Stomach smooth muscle (tissue), 2 donors: ENCODE measurements around the gene C1QTNF6.

Experiments used
- H3K27ac ChIP-seq: one replicate; pipeline ENCODE4 v1.7.0; 2013; ENCODE audit warnings: mild to moderate bottlenecking, low read length, inconsistent platforms
- H3K27me3 ChIP-seq, 2 donors: one replicate each; pipeline ENCODE4 v1.7.0; 2013; ENCODE audit warnings: low read length in 2 of 2; ENCODE audit not compliant: insufficient read depth in 2 of 2, control insufficient read depth in 1 of 2
- H3K36me3 ChIP-seq, 2 donors: one replicate each; pipeline ENCODE4 v1.7.0; 2013; ENCODE audit warnings: low read length in 2 of 2; ENCODE audit not compliant: control insufficient read depth in 2 of 2, insufficient read depth in 2 of 2
- H3K4me1 ChIP-seq: one replicate; pipeline ENCODE4 v1.7.0; 2013; ENCODE audit warnings: low read length; ENCODE audit not compliant: control insufficient read depth, insufficient read depth
- H3K4me3 ChIP-seq, 2 donors: one replicate each; pipeline ENCODE4 v1.7.0; 2013; ENCODE audit warnings: low read length in 2 of 2
- H3K9ac ChIP-seq, 2 donors: one replicate each; pipeline ENCODE4 v1.7.0; 2013; ENCODE audit warnings: low read length in 2 of 2, mild to moderate bottlenecking in 1 of 2
- H3K9me3 ChIP-seq, 2 donors: one replicate each; pipeline ENCODE4 v1.7.0; 2013; ENCODE audit warnings: low read length in 2 of 2; ENCODE audit not compliant: control insufficient read depth in 2 of 2
- donor health status: healthy.
- donor health status: Pancreatic carcinoma.

C1QTNF6 gene

DNA sequence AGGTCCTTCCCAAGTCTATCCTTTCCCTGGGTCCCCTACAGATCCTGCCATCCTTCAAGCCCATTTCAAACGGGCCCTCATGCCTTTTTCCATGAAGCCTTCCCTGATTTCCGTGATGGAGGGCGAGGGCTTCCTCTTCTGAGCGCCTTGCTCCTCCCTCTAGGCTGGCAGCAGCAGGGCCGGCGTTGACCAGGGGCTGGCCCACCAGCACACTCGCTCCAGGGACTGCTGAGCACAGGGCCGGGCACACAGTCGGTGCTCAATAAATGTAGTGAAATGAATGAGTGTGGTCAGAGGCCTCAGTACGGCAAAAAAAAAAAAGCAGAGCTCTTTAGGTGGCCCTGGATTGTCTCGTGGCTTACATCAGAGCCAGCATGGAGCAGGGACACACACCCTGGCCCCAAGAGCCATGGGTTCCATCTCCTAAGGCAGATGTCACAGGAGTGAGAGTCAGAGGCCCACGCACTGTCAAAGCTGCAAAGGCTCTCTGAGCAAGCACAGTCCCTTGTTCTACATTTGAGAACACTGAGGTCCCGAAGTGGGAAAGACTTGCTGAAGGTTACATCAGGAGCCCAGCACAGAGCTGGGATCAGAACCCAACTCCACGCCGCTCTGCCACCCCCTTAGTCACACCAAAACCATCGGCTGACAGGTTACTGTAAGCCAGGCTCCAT, 41.4 kb downstream of the C1QTNF6 start:
- H3K4me1 ChIP-seq = no peaks in the 10 kb centered on the region
- no peaks in the 10 kb centered on the region for H3K36me3 ChIP-seq
- H3K27ac ChIP-seq = no peak overlapping the region
- H3K9me3 ChIP-seq = peaks cover 0 to under 1% of the 10 kb centered on the region in 2 donors
- no peak overlapping the region for H3K9ac ChIP-seq
- no peak overlapping the region for H3K4me3 ChIP-seq
- peaks cover 0 to 14% of the 10 kb centered on the region in 2 donors for H3K27me3 ChIP-seq

GRCh38 chr22:37146051-37146385, 42.0 kb downstream of the C1QTNF6 start:
- H3K9ac ChIP-seq = no peak overlapping the region
- H3K36me3 ChIP-seq = no peaks in the 10 kb centered on the region
- H3K9me3 ChIP-seq = no peaks in the 10 kb centered on the region
- H3K27ac ChIP-seq = no peak overlapping the region
- H3K4me3 ChIP-seq = no peak overlapping the region
- H3K27me3 ChIP-seq = peaks cover 2 to 14% of the 10 kb centered on the region in 2 donors
- no peaks in the 10 kb centered on the region for H3K4me1 ChIP-seq

DNA sequence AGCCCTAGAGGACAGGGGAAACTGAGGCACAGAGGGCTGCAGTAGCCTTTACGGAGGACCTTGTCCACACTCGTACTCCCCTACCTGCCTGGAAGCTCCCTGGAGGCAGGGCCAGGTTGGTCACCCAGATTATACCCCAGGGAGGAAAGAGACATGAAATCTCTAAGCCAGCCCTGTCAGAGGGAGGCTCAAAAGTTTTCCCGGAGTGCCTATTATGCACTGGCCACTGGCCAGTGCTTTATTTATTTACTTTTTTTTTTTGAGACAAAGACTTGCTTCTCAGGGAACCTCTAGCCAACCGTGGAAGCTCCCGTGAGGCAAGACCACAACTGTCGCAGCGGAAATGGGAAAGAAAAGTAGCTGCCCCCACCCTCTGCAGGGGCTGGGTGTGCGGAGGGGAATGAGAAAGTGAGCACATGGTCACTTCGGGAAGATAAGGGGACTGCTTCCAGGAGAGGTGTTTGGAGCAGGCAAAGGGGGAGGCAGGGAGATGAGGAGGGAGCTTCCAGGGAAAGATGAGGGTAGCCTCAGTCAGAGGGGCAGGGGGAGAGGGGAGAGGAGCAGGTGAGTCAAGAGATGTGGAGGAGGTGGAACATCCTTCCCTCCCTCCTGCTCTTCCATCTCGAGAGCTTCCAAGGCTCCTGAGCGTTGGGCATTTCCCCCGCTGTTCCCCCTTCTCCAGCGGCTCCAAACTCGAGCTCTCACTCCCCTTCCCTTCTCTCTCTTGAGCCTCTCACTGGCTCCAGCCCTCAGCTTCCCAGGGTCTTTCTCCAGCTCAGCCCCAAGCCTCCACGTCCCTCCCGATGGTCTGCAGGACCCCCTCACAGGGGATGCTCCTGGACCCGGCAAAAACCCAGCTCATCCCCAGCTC, 42.6 kb downstream of the C1QTNF6 start:
- Histone ChIP-seq H3K9ac (no peak overlapping the region), H3K4me3 (no peak overlapping the region), H3K27ac (no peak overlapping the region)

GRCh38 chr22:37144180-37144554, 43.9 kb downstream of the C1QTNF6 start:
- H3K9ac ChIP-seq = no peak overlapping the region
- H3K4me3 ChIP-seq = no peak overlapping the region
- H3K4me1 ChIP-seq = no peaks in the 10 kb centered on the region
- H3K9me3 ChIP-seq = no peaks in the 10 kb centered on the region
- peaks cover 2 to 16% of the 10 kb centered on the region in 2 donors for H3K27me3 ChIP-seq
- H3K36me3 ChIP-seq = no peaks in the 10 kb centered on the region
- H3K27ac ChIP-seq = no peak overlapping the region

More for the DNA sequence above, 42.6 kb downstream of the C1QTNF6 start:
- Histone ChIP-seq H3K4me1 (no peaks in the 10 kb centered on the region), H3K27me3 (peaks cover 2 to 14% of the 10 kb centered on the region in 2 donors), H3K36me3 (no peaks in the 10 kb centered on the region), H3K9me3 (no peaks in the 10 kb centered on the region)

GRCh38 chr22:37141971-37142370, 46.1 kb downstream of the C1QTNF6 start:
- no peak overlapping the region for H3K9ac ChIP-seq
- H3K4me1 ChIP-seq = no peaks in the 10 kb centered on the region

DNA sequence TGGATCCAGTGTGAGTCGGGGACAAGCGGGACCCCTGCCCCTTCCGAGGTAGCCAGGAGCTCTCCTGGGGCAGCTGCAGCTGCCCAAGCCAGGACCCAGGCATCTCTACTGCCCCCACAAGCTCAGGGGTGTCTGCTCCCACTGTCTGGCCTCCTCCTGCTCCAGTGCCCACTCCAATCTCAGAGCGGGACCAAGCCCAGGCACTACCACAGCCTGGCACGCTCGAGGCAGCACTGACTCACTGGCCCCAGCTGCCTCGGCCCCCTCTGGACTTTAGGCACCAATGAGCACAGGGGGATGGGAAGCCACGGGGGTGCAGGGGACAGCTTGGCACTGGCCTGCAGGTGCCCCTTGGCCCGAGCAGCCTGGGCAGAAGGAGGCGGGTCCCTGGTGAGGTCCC, 46.6 kb downstream of the C1QTNF6 start:
- Histone ChIP-seq H3K27me3 (peaks cover 2 to 13% of the 10 kb centered on the region in 2 donors), H3K27ac (no peak overlapping the region), H3K4me1 (no peaks in the 10 kb centered on the region), H3K4me3 (no peak overlapping the region), H3K9ac (no peak overlapping the region), H3K9me3 (no peaks in the 10 kb centered on the region), H3K36me3 (no peaks in the 10 kb centered on the region)

More at GRCh38 chr22:37141971-37142370, 46.1 kb downstream of the C1QTNF6 start:
- Histone ChIP-seq H3K4me3 (no peak overlapping the region), H3K27ac (no peak overlapping the region), H3K9me3 (no peaks in the 10 kb centered on the region), H3K36me3 (no peaks in the 10 kb centered on the region), H3K27me3 (peaks cover 2 to 13% of the 10 kb centered on the region in 2 donors)

DNA sequence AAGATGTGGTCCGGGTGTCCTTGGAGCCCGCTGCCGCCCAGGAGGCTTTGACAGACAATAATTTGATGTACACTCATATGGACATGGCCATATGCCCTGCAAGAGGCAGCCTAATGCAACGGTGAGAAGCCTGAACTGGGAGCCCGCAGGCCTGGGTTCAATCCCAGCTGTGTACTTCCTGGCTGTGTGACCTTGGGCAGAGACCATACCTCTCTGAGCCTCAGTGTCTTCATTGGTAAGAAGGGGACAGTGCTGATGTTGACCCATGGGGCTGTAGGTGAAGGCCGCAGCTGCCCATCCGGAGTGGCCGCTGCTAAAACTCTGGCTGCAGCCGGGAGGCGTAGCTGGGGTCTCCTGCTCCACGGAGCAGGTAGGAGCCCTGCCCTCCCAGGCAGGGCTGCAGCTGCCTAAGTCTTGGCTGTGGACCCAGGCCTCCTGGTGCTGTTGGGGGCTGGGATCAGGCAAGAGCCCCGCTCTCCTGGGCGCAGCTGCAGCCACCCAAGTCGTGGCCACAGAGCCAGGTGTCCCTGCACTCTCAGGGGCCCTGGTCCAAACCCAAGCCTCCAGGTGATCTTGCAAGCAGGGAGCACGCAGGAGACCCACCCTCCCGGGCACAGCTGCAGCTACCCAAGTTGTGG, 47.2 kb downstream of the C1QTNF6 start:
- Histone ChIP-seq H3K4me3 (no peak overlapping the region), H3K27me3 (peaks cover 2 to 10% of the 10 kb centered on the region in 2 donors), H3K27ac (no peak overlapping the region), H3K36me3 (no peaks in the 10 kb centered on the region), H3K9me3 (no peaks in the 10 kb centered on the region), H3K4me1 (no peaks in the 10 kb centered on the region), H3K9ac (no peak overlapping the region)

DNA sequence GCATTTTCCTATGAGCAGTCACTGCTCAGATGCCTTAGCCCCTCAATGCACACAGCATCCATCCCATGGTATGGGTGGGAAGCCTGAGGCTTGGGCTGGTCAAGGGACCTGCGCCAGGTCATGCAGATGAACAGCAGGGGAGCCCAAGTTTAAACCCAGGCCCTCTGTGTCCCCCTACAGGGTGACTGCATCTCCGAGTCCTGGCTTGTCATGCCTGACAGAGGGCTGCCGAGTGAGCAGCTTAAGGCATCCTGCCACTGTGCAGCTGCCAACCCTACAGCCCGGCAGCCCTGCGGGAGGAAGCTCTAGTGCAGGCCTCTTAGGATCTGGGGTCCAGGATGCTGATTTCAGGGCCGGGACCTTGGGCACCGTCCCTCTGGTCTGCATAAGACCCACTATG, 48.3 kb downstream of the C1QTNF6 start:
- no peak overlapping the region for H3K4me3 ChIP-seq
- no peaks in the 10 kb centered on the region for H3K36me3 ChIP-seq
- H3K27ac ChIP-seq = no peak overlapping the region
- peaks cover 2 to 6% of the 10 kb centered on the region in 2 donors for H3K27me3 ChIP-seq
- no peaks in the 10 kb centered on the region for H3K4me1 ChIP-seq
- H3K9me3 ChIP-seq = no peaks in the 10 kb centered on the region
- H3K9ac ChIP-seq = no peak overlapping the region

GRCh38 chr22:37138849-37139561, 49.0 kb downstream of the C1QTNF6 start:
- no peaks in the 10 kb centered on the region for H3K36me3 ChIP-seq
- H3K4me3 ChIP-seq = no peak overlapping the region
- no peak overlapping the region for H3K9ac ChIP-seq
- no peaks in the 10 kb centered on the region for H3K9me3 ChIP-seq
- H3K27ac ChIP-seq = no peak overlapping the region
- H3K4me1 ChIP-seq = no peaks in the 10 kb centered on the region
- peaks cover 2 to 6% of the 10 kb centered on the region in 2 donors for H3K27me3 ChIP-seq

- Histone ChIP-seq H3K9me3 (no peaks in the 10 kb centered on the region), H3K4me1 (no peaks in the 10 kb centered on the region), H3K27ac (no peak overlapping the region), H3K4me3 (no peak overlapping the region), H3K9ac (no peak overlapping the region), H3K36me3 (no peaks in the 10 kb centered on the region), H3K27me3 (peaks cover 2% of the 10 kb centered on the region in 2 donors)
Measured at GRCh38 chr22:37137903-37138665, 50.0 kb downstream of the C1QTNF6 start.
